ENCODE results near the gene TCIRG1.

DNA sequence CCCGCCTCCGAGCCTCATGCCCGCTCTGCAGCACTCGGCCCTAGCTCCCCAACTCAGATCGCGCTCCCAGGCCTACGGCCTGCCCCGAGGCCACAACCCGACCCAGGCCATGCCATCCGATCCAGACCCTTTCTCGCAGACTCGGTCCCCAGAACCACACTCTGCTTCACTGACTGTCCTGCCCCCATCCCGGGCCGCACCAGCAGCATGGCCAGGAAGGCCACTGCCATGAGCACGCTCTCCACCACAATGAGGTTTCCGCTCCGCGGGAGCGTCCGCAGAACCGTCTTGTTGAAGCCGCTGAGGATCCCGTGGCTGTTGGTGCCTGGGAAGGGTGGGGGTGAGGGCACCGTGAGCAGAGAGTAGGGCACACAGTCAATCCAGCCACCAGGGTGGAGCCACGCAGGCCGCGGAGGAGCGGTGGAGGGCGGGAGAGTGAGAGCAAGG lies 41.3 kb upstream of the TCIRG1 start:
- no peak for TF ChIP-seq POLR2A (IDR thresholded peaks at IDR 0.05; ENCODE audit: low read depth)
- TF ChIP-seq, protein P1, sequence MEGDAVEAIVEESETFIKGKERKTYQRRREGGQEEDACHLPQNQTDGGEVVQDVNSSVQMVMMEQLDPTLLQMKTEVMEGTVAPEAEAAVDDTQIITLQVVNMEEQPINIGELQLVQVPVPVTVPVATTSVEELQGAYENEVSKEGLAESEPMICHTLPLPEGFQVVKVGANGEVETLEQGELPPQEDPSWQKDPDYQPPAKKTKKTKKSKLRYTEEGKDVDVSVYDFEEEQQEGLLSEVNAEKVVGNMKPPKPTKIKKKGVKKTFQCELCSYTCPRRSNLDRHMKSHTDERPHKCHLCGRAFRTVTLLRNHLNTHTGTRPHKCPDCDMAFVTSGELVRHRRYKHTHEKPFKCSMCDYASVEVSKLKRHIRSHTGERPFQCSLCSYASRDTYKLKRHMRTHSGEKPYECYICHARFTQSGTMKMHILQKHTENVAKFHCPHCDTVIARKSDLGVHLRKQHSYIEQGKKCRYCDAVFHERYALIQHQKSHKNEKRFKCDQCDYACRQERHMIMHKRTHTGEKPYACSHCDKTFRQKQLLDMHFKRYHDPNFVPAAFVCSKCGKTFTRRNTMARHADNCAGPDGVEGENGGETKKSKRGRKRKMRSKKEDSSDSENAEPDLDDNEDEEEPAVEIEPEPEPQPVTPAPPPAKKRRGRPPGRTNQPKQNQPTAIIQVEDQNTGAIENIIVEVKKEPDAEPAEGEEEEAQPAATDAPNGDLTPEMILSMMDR (IDR thresholded peaks at IDR 0.05): no peak
- TF ChIP-seq POLR2AphosphoS5 (IDR thresholded peaks at IDR 0.05): no peak
